ENCODE results near the gene GLCE.
A peak's percentile ranks its signal among the peaks of the same experiment; 100 is the strongest.

The GLCE gene

DNA sequence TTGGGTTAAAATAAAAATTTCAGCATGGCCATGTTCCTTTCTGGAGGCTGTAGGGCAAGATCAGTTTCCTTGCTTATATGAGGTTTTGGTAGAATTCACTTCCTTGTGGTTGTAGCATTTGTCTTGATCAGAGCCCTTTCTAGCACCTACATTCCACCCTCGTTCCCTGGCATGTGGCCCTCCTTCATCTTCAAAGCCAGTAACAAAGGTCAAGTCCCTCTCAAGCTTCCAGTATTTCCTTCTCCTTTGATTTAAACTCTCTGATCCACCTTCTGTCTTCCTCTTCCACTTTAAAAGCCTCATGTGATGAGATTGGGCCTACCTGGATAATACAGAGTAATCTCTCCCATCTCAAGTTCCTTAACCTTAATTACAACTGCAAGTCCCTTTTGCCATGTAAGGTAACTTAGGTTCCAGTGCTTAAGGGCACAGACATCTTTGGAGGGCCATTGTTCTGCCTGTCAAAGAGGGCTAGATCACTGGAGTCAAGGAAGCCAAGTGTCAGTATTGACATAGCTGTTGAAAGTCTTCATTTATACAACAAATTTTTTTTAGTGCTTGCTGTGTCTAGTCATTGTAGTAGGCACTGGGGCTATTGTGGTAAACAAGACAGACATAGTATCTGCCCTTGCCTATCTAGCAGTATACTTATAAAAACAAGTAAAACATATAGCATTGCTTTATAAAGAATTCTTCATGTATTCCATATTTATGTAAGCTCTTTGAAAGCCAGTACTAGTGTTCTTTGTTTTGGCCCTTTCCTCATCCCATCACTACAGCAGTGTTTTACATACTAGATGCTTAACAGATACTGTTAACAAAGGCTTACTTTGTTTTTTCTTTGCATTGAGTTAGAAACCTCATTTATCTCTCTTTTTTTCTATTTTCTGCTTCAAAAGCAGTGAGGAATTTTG is 40.7 kb downstream of the GLCE start:
- Mint-ChIP-seq H3K27ac (peak overlapping the region; percentile 29), H3K36me3 (ENCODE audit: low read depth) (peaks cover 26% of the 10 kb centered on the region)

DNA sequence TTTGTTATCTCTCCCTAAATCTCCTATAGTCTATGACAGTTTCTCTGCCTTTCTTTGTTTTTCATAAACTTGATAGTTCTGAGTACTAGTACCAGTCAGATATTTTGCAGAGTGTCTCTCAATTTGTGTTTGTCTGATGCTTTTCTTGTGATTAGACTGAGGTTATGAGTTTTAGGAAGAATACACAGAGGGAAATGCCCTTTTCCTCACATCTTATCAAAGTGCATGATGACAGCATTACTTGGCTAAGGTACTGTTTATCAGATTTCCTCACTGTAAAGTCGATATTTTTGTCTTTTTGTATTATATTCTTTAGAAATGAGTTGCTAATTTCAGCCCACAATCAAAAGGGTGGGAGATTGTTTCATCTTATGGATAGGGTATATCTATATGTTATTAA is 45.6 kb downstream of the GLCE start:
- Mint-ChIP-seq H3K9me3 (peaks cover 3% of the 10 kb centered on the region), H3K36me3 (ENCODE audit: low read depth) (peaks cover 5% of the 10 kb centered on the region), H3K27me3 (ENCODE audit: low read depth, poor library complexity) (no peaks in the 10 kb centered on the region), H3K4me1 (peaks cover 1% of the 10 kb centered on the region), H3K4me3 (no peak overlapping the region), H3K27ac (no peak overlapping the region)
- DNase-seq = no peak
- TF ChIP-seq, protein P1, sequence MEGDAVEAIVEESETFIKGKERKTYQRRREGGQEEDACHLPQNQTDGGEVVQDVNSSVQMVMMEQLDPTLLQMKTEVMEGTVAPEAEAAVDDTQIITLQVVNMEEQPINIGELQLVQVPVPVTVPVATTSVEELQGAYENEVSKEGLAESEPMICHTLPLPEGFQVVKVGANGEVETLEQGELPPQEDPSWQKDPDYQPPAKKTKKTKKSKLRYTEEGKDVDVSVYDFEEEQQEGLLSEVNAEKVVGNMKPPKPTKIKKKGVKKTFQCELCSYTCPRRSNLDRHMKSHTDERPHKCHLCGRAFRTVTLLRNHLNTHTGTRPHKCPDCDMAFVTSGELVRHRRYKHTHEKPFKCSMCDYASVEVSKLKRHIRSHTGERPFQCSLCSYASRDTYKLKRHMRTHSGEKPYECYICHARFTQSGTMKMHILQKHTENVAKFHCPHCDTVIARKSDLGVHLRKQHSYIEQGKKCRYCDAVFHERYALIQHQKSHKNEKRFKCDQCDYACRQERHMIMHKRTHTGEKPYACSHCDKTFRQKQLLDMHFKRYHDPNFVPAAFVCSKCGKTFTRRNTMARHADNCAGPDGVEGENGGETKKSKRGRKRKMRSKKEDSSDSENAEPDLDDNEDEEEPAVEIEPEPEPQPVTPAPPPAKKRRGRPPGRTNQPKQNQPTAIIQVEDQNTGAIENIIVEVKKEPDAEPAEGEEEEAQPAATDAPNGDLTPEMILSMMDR (IDR thresholded peaks at IDR 0.05) = no peak

More for the DNA sequence above, 40.7 kb downstream of the GLCE start:
- no peak for DNase-seq
- no peaks in the 10 kb centered on the region for H3K27me3 Mint-ChIP-seq (ENCODE audit: low read depth, poor library complexity)
- TF ChIP-seq, protein P1 (IDR thresholded peaks at IDR 0.05) = no peak
- no peak overlapping the region for H3K4me3 Mint-ChIP-seq
- H3K9me3 Mint-ChIP-seq = peaks cover 2% of the 10 kb centered on the region
- peaks cover 11% of the 10 kb centered on the region for H3K4me1 Mint-ChIP-seq

DNA sequence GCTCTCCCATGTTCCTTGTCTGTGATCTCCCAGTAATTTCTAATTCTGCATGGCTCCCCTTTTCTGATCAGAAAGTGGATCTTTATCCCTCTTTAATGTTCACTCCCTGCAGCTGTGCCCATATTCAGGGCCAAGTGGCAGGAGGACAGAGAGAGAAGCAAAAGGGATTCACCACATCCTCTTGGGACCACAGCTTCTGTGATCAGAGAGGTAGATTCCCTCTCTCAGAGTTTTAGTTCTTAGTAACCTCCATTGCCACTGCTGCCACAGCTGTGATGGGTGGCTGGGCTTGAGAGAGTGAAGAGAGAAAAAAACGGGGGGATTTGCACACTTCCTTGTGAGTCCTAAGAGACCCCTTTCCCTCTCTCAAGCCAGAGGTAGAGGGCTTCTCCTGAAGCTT is 49.2 kb downstream of the GLCE start:
- H3K9me3 Mint-ChIP-seq = peaks cover 3% of the 10 kb centered on the region
- TF ChIP-seq, protein P1 (IDR thresholded peaks at IDR 0.05) = no peak
- H3K4me1 Mint-ChIP-seq = no peaks in the 10 kb centered on the region
- H3K27ac Mint-ChIP-seq = no peak overlapping the region
- DNase-seq = no peak
- peaks cover 4% of the 10 kb centered on the region for H3K27me3 Mint-ChIP-seq (ENCODE audit: low read depth, poor library complexity)
- no peak overlapping the region for H3K4me3 Mint-ChIP-seq
- peaks cover 5% of the 10 kb centered on the region for H3K36me3 Mint-ChIP-seq (ENCODE audit: low read depth)

DNA sequence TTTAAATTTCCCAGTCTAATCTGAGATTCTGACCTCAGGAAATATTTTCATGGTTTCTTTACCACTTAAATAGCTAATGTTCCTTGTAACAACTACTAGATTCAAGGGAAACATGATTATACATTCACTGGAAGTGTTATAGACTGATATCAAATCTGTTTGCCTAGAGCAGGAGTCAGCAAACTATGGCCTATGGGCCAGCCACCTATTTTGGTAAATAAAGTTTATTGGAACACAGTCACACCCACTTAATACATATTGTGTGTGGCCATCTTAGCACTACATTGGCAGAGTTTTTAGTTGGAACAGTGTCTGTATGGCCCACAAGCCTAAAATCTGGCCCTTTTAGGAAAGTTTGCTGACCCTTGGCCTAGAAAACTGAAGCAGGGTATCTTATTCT is 50.1 kb downstream of the GLCE start:
- H3K9me3 Mint-ChIP-seq = peaks cover 3% of the 10 kb centered on the region
- no peak overlapping the region for H3K27ac Mint-ChIP-seq
- H3K4me3 Mint-ChIP-seq = no peak overlapping the region
- H3K27me3 Mint-ChIP-seq (ENCODE audit: low read depth, poor library complexity) = peaks cover 4% of the 10 kb centered on the region
- peaks cover 5% of the 10 kb centered on the region for H3K36me3 Mint-ChIP-seq (ENCODE audit: low read depth)
- TF ChIP-seq, protein P1 (IDR thresholded peaks at IDR 0.05) = no peak
- no peaks in the 10 kb centered on the region for H3K4me1 Mint-ChIP-seq
- DNase-seq = no peak

DNA sequence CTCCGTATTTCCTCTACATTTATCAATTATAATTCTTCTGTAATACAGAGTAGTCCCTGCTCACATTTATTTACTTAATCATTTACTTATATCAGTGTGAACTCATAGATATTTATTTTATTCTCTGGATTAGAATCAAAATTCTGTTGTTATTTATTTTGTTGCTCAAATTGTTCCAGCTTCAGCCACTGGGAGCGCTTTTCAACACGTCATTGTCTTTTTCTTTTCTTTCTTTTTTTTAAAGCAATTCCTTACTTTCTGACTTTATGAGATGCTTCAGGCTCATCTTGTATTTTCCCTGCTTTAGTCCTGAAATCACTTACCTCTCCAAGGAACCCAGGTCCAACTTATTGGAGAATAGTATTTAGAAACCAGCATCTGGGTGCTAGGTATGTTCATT is 53.4 kb downstream of the GLCE start:
- Mint-ChIP-seq H3K27ac (no peak overlapping the region), H3K36me3 (ENCODE audit: low read depth) (no peaks in the 10 kb centered on the region), H3K27me3 (ENCODE audit: low read depth, poor library complexity) (peaks cover 4% of the 10 kb centered on the region), H3K4me1 (no peaks in the 10 kb centered on the region), H3K4me3 (no peak overlapping the region), H3K9me3 (no peaks in the 10 kb centered on the region)
- DNase-seq = no peak
- TF ChIP-seq, protein P1 (IDR thresholded peaks at IDR 0.05) = no peak
